Measurements from ENCODE around the gene PUM1.
"Not testable (repeated sequence)": the region's sequence is repeated elsewhere in the genome, so short reads cannot be mapped to it uniquely, and the experiment has no call there.

The PUM1 gene

DNA sequence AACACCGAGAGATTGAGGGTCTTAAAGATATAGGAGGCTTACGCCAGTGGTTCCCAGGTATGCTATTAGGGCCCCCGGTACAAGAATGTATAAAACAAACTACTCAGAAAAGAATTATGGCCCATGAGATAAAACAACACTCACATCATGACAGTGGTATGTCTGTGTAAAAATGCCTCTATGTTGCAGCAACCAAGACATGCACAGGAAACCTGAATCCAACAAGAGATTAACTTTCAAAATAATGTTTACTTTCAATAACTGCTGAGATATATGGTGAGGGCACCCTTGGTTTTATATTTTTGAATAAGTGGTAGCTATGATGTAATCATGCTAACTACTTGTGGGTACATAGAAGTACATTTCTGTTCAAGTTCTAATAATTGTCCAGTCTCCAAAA lies 74.9 kb downstream of the PUM1 start:
- no peak for DNase-seq (ENCODE audit: low spot score)

DNA sequence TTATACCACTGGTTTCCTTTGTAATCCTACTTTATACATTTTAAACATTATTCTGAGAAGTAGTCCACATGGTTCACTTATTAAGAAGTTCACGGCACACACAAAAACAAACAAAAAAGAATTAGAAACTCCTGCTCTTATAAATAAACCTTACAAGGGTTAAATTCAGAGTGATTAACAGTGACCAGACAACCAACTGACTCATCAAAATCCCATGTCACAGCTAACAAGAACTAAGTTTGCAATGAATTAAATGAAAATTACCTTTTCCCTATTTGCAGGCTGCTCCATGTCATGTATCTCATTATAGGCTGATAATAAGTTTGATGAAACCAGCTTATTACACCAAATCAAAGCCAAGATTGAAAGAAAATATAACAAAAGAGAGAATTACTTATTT lies 77.5 kb downstream of the PUM1 start:
- no peak for DNase-seq (ENCODE audit: low spot score)

DNA sequence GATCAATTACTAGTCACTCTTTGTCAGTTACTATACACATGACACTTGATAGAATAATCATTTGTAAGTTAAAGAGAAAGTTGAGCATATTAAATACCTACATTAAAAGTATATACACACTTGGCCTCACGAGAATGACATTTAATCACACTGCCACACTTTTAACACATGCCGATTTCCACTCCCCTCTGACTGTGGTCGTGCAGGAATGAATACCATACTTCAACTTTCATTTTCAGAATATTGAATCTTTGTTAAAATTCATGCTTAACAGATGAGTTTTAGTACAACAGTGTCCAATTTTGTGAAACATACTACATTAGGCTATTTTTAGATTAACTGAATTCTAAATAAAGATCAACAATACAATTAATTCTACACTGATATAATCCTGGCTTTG lies 78.8 kb downstream of the PUM1 start:
- no peak for DNase-seq (ENCODE audit: low spot score)

DNA sequence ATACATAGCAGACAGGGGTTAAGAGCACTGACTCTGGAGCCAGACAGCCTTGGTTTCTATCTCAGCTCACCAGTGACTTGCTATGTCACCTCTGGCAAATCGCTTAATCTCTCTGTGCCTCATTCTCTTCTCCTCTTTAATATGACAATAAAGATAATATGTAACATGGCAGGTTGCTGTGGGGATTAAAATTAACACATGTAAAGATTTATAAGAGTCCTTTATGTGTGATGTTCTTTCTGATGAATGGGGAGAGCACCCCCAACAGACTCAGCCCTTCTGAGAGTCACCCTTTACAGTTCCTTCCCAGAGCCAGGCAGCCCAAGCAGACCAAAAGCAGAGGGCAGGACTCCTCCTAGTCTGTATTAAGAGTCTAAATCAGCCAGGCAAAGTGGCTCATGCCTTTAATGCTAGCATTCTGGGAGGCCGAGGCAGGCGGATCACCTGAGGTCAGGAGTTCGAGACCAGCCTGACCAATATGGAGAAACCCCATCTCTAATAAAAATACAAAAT lies 80.5 kb downstream of the PUM1 start:
- DNase-seq (ENCODE audit: low spot score): no peak

DNA sequence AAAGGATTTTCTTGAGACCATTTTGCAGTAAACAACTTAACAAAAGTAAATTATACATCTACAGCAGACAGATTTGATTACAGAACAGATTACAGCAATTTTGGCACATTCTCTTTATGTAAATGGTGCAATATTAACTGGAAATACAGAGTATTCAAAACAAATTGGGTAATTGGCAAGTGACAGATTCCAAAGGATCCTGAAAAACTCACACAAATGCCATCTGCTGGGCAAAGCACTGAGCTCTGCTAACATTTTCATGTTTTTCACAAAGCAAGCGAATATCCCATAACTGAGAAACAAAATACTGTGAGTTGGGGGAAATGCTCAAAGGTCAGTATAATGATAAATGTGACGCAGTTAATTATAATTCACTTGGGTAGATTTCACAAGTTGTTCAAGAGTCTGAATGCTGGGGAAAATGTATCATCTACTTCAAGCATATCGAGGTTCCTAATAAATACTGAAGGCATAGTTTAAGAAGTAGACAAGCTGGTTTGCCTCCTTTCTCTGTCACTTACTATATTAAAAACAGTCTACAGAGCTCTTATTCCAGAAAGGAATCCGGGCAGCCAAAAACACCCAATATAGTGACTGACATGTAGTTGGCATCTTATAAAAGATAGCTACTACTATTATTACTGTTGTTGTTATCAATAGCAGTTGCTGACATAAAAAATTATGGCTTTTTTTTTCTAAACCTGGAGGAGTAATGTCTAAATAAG lies 81.2 kb downstream of the PUM1 start:
- DNase-seq (ENCODE audit: low spot score): no peak

DNA sequence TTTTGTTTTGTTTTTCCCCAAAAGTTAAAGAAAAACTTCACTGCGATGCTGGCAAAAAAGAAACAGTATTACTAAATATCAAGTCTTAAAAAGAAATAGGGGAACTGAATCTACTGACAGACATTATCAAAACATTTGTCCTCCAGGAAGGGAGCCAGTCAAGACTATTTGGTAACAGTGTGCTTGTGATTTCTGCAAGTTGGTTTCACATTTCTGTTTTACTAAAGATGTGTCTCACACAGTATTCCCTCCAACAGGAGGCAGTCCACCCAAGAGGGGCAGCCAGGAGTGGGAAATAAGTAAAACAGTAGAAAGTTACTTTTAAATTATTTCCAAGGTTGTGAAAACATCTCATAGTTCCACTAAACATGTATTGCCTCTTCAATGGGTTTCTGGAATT lies 82.6 kb downstream of the PUM1 start:
- DNase-seq (ENCODE audit: low spot score): no peak

DNA sequence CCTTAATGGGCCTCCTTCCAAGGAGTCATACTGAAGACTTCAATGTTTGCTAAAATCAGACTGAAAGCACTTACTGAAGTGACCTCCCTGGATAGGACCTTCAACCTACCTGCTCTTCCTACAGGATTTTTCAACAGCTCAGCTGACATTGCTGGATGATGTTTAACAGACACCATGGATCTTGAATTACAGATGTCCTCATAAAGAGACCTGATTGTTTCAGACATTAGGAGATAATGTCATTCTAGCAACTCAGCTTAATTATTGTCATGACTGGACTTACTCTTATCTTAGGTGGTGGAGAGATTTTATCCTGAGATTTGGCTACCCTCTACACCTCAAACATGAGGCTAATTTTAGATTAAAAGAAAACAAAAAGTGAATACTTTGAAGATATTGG lies 83.1 kb downstream of the PUM1 start:
- no peak for DNase-seq (ENCODE audit: low spot score)

DNA sequence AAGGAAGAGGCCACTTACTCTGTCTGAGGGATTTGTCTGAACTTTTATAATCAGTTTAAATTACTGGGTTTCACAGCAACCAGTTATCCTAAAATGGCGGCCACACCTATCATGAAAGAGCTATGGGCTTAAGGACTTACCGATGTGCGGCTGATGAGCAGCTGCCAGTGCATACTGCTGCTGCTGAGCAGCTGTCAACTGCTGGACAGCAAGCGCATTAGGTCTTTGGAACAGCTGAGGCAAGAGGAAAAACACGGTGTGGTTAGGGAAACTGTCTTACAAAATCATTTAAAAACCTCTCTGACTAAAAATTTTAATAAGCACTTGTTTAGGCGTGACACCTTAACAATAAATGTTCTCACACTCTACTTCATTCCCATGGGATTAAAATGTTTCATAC lies 84.3 kb downstream of the PUM1 start:
- no peak for DNase-seq (ENCODE audit: low spot score)

DNA sequence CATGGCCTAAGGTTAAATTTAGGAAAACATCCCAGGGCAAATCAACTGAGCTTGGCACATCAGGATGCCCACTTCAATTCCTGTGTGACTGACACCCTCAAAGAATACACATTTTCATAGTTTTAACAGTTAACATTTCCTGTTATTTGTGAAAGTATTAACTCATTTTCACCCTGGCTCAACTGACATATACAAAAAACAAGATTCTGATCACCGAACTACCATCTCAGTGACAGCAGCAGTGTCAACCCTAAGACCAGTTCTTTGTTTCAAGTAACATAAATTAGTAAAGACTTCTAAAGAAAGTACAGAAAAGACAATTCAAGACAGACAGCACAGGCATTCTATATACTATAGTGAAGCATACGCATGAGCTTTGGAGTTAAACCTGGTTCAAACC lies 88.0 kb downstream of the PUM1 start:
- DNase-seq (ENCODE audit: low spot score): no peak

DNA sequence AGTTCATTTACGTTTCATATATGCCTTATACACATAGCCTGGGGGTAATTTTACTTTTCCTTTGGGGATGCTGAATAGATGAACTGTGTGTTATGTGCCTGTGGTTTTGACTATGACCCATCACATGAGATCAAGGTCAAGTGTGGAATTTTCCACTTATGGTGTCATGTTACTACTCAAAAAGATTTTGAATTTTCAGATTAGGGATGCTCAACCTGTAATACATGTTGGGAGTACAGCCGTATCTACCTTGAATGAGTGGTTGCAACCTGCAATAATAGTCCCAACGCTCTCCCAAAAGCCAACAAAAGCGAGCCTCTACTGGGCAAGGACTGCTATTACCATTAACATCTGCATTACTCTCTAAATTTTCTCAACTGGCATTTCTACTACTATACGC lies 88.4 kb downstream of the PUM1 start:
- DNase-seq (ENCODE audit: low spot score): no peak

DNA sequence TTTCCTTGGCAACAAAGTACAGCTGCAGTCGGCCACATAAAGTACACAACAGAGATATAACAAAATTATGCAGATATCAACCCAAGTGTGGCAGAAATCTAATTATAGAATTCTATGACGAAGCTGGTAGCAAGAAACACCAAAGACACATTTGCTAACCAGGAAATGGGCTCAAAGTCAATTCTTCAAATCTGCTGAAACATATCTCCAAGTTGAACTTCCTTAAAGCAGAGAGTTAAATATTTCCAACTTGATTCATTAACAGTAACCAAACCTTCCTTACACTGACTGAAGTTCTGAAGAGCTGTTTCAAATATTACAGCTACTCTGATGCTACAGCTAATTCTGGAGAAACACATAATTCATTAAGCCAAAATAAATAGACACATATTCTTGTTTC lies 89.4 kb downstream of the PUM1 start:
- DNase-seq (ENCODE audit: low spot score): no peak

DNA sequence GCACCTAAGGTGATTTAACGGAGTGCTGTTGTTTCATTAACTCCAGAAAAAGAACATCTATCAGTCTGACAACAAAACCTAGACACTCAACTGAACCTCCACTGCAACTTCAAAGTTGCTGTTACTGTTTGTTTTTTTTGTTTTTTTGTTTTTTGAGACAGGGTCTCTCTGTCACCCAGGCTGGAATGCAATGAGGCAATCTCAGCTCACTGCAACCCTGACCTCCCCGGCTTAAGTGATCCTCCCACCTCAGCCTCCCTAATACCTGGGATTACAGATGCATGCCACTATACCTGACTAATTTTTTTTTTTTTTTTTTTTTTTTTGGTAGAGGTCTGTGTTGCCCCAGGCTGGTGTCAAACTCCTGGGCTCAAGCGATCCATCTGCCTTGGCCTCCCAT lies 90.3 kb downstream of the PUM1 start:
- no peak for DNase-seq (ENCODE audit: low spot score)

DNA sequence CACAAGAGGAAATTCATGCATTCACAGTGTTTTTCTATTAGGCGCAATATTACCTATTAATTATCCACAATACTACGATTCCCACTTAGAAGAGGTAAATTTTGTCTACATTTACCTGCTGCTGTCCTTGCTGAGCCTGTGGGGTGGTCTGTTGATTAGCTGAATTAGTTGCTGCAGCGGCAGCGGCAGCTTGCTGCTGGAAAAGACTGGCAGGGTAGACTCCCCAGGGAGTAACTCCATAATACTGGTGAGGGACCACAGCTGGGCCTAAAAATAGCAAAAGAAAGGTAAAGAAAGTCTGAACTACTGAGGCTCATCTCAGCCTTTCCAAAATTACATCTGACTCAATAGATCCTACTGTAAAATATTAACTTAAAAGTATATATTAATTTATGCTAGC lies 91.0 kb downstream of the PUM1 start:
- DNase-seq (ENCODE audit: low spot score): peak; percentile 61

DNA sequence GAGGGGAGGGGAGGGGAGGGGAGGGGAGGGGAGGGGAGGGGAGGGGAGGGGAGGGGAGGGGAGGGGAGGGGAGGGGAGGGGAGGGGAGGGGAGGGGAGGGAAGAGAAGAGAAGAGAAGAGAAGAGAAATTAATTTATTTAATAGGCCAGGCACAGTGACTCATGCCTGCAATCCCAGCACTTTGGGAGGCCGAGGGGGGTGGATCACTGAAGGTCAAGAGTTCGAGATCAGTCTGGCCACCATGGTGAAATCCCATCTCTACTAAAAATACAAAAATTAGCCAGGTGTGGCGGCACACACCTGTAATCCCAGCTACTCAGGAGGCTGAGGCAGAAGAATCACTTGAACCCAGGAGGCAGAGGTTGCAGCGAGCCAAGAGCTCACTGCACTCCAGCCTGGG lies 93.2 kb downstream of the PUM1 start:
- not testable (repeated sequence) for DNase-seq (ENCODE audit: low spot score)

DNA sequence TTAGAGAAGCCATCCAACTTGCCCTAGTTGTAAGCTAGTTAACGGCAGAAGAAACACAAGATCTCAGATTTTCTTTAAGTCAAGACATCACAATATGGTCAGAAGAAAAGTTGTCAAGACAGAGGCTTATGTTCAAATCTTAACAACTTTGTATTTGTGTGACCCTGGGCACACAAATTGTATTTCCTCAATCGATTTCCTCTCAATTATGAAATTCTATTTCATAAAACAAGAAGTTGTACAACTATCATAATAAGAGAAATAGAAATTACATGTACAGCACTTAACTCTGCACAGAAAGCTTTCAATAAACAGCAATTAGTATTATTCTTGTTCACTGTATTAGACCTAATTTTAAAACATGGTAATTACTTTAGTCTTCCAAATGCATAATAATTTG lies 94.0 kb downstream of the PUM1 start:
- DNase-seq (ENCODE audit: low spot score): no peak

DNA sequence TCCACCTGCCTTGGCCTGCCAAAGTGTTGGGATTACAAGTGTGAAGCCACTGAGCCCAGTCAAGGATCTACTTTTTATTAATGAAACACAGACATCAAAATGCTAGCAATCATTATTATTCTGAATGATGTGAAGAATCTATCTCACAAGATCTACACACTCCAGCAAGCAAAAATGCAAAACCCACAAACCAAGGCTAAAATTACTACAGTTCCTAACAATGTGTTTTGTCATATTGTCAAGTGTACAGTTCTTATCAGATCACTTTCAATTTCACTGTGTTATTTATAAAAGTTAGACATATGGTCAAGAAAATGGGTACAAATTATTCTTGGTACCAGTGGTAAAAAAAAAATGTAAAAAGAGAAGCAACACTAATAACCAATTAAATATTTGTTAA lies 95.6 kb downstream of the PUM1 start:
- DNase-seq (ENCODE audit: low spot score): no peak

DNA sequence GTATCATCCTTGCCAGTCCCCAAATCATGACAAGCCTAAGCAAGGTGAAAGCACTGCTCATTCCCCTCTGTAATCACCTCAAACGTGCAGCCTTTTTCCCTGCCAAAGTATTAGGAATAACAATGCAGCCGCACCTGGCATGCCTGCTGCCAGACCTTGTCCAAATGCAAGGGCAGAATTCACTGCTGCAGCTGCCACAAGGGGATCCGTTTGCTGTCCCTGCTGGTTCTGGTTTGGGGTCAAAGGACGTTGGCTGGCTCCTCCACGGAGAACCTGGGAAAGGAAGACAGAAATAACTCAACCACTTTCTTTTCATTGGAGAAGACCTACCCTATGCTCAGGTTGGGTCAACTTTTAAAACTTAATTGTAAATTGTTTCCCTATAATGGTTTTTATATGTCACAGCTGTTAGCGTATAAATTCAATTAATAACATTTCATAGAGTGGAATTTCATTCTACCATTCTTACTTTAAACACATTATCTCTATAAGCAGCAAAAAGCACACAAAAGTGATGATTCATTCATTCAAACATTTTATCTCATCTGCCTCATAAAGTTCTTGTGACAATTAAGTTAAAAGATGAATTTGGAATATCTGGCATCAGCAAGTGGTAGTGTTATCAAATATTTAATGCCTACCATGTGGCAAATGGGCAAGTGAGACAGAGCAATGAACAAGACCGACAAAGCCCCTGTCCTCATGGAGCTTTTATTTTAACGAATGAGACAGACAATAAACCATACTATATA lies 97.1 kb downstream of the PUM1 start:
- DNase-seq (ENCODE audit: low spot score): no peak

DNA sequence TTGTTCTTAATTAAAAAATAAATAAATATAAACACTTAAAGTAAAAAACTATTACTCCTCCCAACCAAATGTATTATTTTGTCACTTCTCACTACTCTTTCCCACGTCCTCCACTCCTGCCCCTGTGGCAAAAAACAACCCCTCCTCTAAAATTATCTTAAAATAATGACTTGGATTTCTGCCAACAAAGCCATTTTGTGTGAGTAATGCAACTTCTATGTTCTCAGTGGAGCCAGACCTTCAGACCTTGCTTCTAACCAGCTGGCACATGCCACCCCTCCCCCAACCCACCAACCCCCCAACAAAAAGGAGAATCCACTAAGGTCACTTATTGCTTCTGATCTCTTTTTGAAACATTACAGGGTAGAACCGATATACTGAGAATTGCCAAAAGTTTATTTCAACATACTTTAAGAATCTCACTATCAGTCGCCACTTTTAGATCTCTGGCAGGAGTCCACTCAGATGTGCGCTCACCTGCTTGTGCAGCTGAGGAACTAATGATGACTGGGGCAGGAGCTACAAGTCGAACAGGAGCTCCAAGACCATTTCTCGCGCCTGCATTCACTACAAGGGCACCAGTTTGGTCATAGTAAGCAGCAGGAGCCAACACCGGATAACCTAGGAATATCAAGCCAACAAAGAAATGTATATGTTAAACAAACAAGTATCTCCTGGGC lies 98.7 kb downstream of the PUM1 start:
- DNase-seq (ENCODE audit: low spot score): peak; percentile 47

DNA sequence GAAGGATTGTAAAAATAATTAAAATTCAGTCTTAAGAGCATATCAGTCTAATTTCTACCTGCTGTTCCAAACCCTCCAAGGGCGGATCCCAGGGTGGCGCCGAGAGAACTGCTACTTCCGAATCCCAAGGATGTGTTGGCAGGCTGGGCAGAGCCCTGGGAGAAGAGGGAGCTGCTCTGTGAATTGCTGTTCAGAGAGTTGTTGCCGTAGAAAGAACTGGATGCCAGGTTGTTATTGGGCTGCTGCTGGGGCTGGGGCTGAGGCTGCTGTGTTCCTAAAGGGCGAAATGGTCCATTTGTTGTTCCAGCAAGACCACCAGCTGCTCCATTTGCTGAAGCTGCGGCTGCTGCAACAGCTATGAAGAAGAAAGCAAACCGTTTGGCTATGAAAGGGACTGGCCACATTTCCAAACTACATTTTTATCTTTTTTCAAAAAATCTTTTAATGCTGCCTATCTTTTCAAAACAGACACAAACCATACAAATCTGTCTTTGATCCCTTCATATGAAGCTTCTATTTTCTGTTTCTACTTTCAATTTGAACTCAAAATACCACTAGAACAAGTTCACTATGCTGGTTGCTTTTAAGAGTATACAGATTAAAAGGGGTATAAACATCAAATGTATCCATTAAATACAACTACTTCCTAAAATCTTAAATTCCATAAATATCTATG lies 99.5 kb downstream of the PUM1 start:
- no peak for DNase-seq (ENCODE audit: low spot score)

DNA sequence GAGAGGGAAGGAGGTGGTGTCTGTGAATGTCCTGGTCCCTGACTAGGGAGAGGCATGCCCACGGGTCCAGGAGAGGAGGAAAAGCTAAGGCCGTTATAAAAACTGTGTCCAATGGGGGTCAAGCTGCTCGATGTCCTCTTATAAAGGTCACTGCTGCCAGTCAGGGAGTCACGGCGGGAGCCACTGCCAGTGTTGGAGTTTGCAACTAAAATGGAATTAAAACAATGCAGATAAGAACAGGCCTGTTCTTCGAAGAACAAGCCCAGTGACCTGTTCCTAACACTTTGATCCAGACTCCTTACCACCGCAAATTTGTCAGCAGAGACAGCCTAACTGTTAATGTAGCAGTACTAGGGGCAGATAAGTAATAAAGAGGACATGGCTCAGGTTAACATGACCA lies 100.8 kb downstream of the PUM1 start:
- no peak for DNase-seq (ENCODE audit: low spot score)

DNA sequence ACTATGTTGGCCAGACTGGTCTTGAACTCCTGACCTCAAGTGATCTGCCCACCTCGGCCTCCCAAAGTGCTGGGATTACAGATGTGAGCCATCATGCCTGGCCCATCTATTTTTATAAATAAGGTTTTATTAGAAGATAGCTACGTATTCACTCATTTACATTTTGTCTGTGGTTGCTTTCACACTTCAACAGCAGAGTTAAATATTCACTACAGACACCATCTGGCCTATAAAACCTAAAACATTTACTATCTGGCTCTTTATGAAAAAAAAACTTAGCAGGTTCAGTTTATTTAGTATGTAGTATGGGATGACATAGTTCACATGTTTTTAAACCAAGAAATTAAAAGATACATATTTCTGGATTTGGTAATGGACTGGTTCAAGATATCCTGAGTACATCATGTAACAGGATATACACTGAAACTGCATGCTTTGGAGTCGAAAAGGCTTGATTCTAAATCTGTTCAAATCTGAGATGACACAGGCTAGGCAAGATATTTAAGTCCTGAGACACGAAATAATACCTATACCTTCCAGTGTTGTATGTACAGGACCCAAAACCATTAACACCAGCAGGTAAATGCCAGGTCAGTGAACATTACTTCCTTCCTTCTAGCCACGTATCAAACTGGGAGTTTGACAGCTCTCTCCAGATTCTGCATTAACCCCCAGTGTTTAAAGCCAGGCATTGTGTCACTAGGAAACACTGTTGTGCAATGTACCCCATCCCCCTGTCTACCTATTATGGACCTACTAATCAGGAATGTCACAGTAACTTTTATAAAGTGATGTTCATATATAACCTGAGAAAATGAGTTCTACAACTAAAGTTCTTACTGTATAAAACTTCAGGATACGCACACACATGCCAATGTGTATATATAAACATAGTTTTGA lies 102.7 kb downstream of the PUM1 start:
- no peak for DNase-seq (ENCODE audit: low spot score)
